GM23248 (cell line): Measurements from ENCODE around the gene ALG9.

Experiments used
- EZH2 ChIP-seq: fragments of 200-600 bp; sonication (generic); IDR thresholded peaks from 2 replicates; pipeline ENCODE4 v1.6.1; 2018; ENCODE audit warnings: antibody characterized with exemption, mild to moderate bottlenecking; ENCODE audit not compliant: insufficient read depth, poor library complexity, severe bottlenecking
- EZH2phosphoT487 ChIP-seq: fragments of 200-600 bp; sonication (generic); IDR thresholded peaks from 2 replicates; pipeline ENCODE4 v1.6.1; 2018; ENCODE audit warnings: antibody characterized with exemption, moderate library complexity, mild to moderate bottlenecking, low read depth; ENCODE audit not compliant: insufficient read depth

- TF ChIP-seq EZH2 (no peak), EZH2phosphoT487 (no peak)
Measured at GRCh38 chr11:111778047-111778558, 93.3 kb downstream of the ALG9 start.
